Breast epithelium (tissue), 4 donors: ENCODE measurements around the gene CACNG4. TPM values are rescaled to one million over a fixed set of nuclear protein-coding genes. Genes with fewer than 3 reads are reported as not detected.

ENCODE experiments used
- DNase-seq, 2 donors: peaks; one replicate each; pipeline ENCODE4 v3.0.0-alpha.2; 2019; ENCODE audit warnings: low spot score in 2 of 2
- H3K27ac ChIP-seq, 2 donors: fragments of 200-600 bp; sonication (generic) in 1 of 2; one replicate each; pipeline ENCODE4 v1.5.1; 2016 to 2019; ENCODE audit warnings: mild to moderate bottlenecking in 1 of 2
- H3K27me3 ChIP-seq, 2 donors: fragments of 200-600 bp; sonication (generic) in 1 of 2; one replicate each; pipeline versions ENCODE4 v1.5.1 to v1.6.0; 2017 to 2019; ENCODE audit warnings: control low read depth in 1 of 2, mild to moderate bottlenecking in 1 of 2
- H3K36me3 ChIP-seq: fragments of 200-600 bp; one replicate; pipeline ENCODE4 v1.5.1; 2019
- H3K4me1 ChIP-seq, 2 donors: fragments of 200-600 bp; sonication (generic); one replicate each; pipeline ENCODE4 v1.5.1; 2016 to 2019; ENCODE audit warnings: control low read depth in 1 of 2
- H3K4me3 ChIP-seq, 3 donors: fragments of 200-600 bp; sonication (generic); 1 replicate in 2 of 3; 2 replicates in 1 of 3; pipeline ENCODE4 v1.5.1; 2016 to 2019; ENCODE audit warnings: mild to moderate bottlenecking in 3 of 3, moderate library complexity in 2 of 3
- H3K9me3 ChIP-seq, 2 donors: fragments of 200-600 bp; sonication (generic) in 1 of 2; one replicate each; pipeline ENCODE4 v1.5.1; 2016 to 2019; ENCODE audit warnings: control low read depth in 1 of 2
- CTCF ChIP-seq, 3 donors: fragments of 450-650 bp; IDR thresholded peaks; one replicate each; pipeline ENCODE4 v1.5.1; 2016 to 2017; ENCODE audit warnings: antibody characterized with exemption in 3 of 3, mild to moderate bottlenecking in 3 of 3, moderate library complexity in 3 of 3
- POLR2A ChIP-seq: fragments of 450-650 bp; IDR thresholded peaks from one replicate; pipeline ENCODE4 v1.6.1; 2016; ENCODE audit warnings: antibody characterized with exemption, mild to moderate bottlenecking, moderate library complexity
- POLR2AphosphoS5 ChIP-seq, 3 donors: sonication (generic); formaldehyde crosslinking; IDR thresholded peaks; one replicate each; pipeline ENCODE4 v1.6.1; 2017; ENCODE audit warnings: antibody characterized with exemption in 3 of 3
- intact Hi-C: fragments of 100-400 bp; cut with DNase I; formaldehyde crosslinking; loops from one replicate; pipeline ENCODE4 v1.15.1; 2023; ENCODE audit warnings: low total_unique reads
- total RNA-seq, 3 donors: library from RNA; depleted of rRNA; stranded (reverse); fragments of >200 nt; gene quantifications; one replicate each; pipeline ENCODE4 v1.1.0, GENCODE V29; 2016

CACNG4 gene
- total RNA-seq, 3 donors from 2014 or later = 2.6 to 7.3 TPM; not detected in 1

- no peaks in the 10 kb centered on the region for H3K9me3 ChIP-seq
- no peaks in the 10 kb centered on the region for H3K27me3 ChIP-seq
- no peak overlapping the region for H3K4me3 ChIP-seq
- intact Hi-C loops = no loop called here
- no peak for TF ChIP-seq POLR2A
- TF ChIP-seq POLR2AphosphoS5 (IDR thresholded peaks at IDR 0.05) = no peak
- no peak for TF ChIP-seq CTCF (IDR thresholded peaks at IDR 0.05)
- no peak overlapping the region for H3K27ac ChIP-seq
- no peaks in the 10 kb centered on the region for H3K36me3 ChIP-seq
- DNase-seq = no peak
- no peaks in the 10 kb centered on the region for H3K4me1 ChIP-seq
These were observed 50.5 kb downstream of the CACNG4 start for GRCh38 chr17:67015001-67015400.

- Histone ChIP-seq H3K27me3 (no peaks in the 10 kb centered on the region), H3K4me1 (no peaks in the 10 kb centered on the region), H3K36me3 (no peaks in the 10 kb centered on the region), H3K27ac (no peak overlapping the region), H3K9me3 (no peaks in the 10 kb centered on the region), H3K4me3 (no peak overlapping the region)
- TF ChIP-seq POLR2A (no peak), CTCF (IDR thresholded peaks at IDR 0.05) (no peak), POLR2AphosphoS5 (IDR thresholded peaks at IDR 0.05) (no peak)
- intact Hi-C loops = no loop called here
- no peak for DNase-seq
These were observed 51.7 kb downstream of the CACNG4 start for GRCh38 chr17:67016039-67016762.

GRCh38 chr17:67017910-67018309 is 53.4 kb downstream of the CACNG4 start:
- no peak overlapping the region for H3K4me3 ChIP-seq
- H3K27ac ChIP-seq = no peak overlapping the region
- no peaks in the 10 kb centered on the region for H3K27me3 ChIP-seq
- intact Hi-C loops = no loop called here
- no peaks in the 10 kb centered on the region for H3K36me3 ChIP-seq
- H3K4me1 ChIP-seq = no peaks in the 10 kb centered on the region
- no peaks in the 10 kb centered on the region for H3K9me3 ChIP-seq
- DNase-seq = no peak
- TF ChIP-seq POLR2AphosphoS5 (IDR thresholded peaks at IDR 0.05) (no peak), CTCF (IDR thresholded peaks at IDR 0.05) (no peak), POLR2A (no peak)

GRCh38 chr17:67018471-67019434 is 54.2 kb downstream of the CACNG4 start:
- no peak overlapping the region for H3K27ac ChIP-seq
- H3K4me1 ChIP-seq = no peaks in the 10 kb centered on the region
- H3K36me3 ChIP-seq = no peaks in the 10 kb centered on the region
- TF ChIP-seq POLR2A (no peak), CTCF (IDR thresholded peaks at IDR 0.05) (no peak), POLR2AphosphoS5 (IDR thresholded peaks at IDR 0.05) (no peak)
- H3K27me3 ChIP-seq = no peaks in the 10 kb centered on the region
- no peak for DNase-seq
- no peaks in the 10 kb centered on the region for H3K9me3 ChIP-seq
- H3K4me3 ChIP-seq = no peak overlapping the region
- intact Hi-C loops = no loop called here

- Histone ChIP-seq H3K4me1 (no peaks in the 10 kb centered on the region), H3K9me3 (no peaks in the 10 kb centered on the region), H3K36me3 (no peaks in the 10 kb centered on the region), H3K27me3 (no peaks in the 10 kb centered on the region), H3K4me3 (no peak overlapping the region), H3K27ac (no peak overlapping the region)
- DNase-seq = no peak
- intact Hi-C loops = no loop called here
- TF ChIP-seq POLR2A = no peak
- TF ChIP-seq POLR2AphosphoS5 (IDR thresholded peaks at IDR 0.05) = no peak
- no peak for TF ChIP-seq CTCF (IDR thresholded peaks at IDR 0.05)
These were observed 55.3 kb downstream of the CACNG4 start for GRCh38 chr17:67019809-67020208.
